ENCODE measurements around the gene CSMD2.

CSMD2 gene

DNA sequence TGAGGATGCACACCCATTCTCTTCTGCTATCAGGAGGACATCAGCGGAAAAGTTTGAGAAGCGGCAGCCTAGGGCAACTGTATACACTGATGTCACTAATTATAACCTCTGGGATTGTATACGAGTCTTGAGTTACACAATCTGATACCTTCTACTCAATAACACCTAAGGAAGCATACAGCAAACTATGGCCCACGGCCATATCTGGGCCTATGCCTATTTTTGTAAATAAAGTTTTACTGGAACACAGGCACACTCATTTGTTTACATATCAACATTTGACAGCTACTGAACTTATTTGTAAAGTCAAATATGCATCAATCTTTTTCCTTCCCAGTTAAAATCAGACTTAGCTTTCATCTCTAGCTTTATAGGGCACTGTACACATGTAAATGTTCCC lies 505.4 kb downstream of the CSMD2 start:
- no peak for DNase-seq

- no peak for DNase-seq
These were observed 507.2 kb downstream of the CSMD2 start for GRCh38 chr1:33657833-33658232.

- peak; percentile 6 for DNase-seq
These were observed 508.5 kb downstream of the CSMD2 start for GRCh38 chr1:33656467-33657005.

GRCh38 chr1:33655496-33655895 lies 509.5 kb downstream of the CSMD2 start:
- no peak for DNase-seq

DNA sequence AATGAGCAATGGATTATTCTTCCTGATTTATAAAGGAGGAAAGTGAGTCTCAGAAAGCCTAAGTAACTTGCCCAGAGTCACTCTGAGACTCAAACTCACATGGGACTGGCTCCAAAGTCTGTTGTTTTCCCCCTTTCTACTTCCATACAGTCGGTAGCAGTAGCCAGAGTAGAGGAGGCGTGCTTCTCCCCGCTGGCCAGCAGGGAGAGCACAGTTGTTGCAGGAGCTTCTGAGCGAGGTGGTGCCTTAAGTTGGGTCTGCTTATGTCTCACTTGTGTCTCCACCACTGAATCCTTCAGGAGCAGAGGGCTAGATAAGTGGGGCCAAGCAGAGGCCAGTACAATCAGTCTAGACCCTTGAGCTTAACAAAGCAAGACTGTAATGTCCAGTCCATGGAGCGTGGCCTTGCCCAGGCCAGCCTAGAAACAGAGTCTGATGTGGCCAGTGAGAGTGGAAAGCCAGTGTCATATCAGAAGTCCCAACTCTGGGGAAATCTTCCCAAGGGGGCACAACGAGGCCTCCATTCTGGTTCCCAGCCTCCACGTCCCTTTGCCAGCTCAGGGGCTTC lies 510.7 kb downstream of the CSMD2 start:
- DNase-seq = peak; percentile 3

DNA sequence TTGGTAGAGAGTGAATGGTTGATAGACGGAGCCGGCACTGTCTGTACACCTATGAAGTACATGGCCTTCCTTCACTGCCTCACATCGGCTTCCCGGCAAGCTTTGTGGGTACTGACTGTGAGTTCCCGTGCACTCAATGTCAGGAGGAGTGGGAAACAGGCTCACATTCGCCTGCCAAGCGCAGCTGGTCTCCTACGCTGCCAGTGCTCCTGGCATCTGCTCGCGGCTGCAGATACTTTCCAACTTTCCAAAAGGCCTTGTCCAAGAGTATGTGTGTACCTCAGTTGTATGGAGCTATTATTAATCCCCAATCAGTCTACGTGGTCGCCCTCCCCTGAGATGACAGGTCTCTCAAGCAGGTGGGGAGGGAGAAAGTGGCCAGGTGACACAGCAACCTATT lies 511.8 kb downstream of the CSMD2 start:
- DNase-seq = no peak

DNA sequence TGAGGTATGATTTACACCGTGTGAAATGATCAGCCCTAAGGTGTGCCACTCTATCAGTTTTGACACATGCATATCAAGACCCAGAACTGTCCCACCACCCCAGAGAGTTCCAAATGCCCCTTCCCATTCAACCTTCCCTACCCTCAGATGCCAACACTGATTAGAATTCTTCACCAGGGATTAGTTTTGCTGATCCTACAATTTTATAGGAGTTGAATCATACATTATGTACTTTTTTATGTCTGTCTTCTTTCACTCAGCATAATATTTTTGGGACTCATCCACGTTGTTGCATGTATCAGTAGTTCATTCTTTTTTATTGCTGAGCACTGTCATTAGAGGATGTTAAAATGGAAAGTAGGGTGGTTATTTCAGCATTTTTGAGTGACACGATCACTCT lies 514.3 kb downstream of the CSMD2 start:
- no peak for DNase-seq

DNA sequence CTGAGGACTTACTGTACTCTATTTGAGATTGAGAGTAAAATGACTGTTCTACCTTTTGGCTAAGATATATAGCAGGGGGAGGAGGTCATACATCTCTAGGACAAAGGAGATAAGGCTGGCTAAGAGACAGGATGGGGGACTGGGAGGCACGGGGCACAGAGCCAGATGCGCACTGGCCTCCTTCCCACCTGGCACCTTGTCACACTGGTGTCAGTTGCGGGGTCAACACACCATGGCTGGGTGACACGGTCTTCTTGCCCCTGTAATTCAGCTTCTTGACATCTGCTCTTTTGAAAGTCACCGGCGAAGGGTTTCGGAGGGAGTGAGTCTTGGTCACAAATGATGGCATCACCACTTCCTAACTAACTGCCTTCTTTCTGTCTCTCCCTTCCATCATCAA lies 515.3 kb downstream of the CSMD2 start:
- no peak for DNase-seq

DNA sequence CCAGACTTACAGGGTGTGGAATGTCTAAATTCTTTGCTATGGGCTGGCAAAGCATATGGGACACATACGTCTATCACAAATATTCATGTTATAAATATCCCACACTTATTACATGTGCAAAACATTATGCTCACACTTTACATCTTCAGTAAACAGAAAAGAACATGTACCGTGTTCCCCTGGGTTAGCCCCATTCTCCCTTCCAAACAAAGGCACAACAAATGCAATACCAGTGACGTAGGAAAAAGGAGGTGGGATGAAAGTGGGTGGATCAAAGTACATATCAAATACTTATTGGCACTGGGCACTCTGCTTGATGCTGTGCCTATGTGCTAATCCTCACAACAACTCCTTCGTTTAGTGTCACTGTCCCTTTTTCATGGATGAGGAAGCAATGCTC lies 521.8 kb downstream of the CSMD2 start:
- DNase-seq = no peak

DNA sequence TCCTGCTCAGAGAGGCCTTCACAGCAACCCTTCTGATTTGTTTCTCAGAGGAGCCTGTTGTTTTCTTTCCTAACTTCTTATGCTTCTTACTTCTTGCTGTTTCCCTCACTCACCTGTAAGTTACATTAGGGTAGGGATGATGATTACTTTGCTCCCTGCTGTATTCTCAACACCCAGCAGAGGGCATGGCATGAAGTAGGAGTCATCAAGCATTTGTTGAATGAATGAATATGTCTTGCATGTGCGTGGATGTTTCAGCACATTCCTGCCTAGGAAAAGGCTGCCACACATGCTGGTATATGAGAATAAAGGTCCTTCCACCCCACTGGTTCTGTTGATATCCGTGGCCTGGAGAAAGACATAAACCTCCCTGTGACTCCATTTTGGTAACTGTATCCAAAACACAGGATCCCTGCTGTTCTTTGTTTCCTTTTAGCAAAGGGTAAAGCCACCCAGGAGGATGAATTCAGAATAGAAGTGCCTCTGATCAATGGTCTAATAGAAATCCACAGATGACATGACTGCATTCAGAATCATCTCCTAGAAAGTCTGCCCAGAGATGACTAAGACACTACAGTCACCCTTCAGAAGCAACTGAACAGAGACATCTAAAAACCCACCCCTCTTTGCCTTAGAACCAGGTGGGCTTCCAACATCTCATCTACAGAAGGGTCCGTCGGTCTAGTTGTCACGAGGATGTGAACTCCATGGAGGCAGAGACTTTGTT lies 523.8 kb downstream of the CSMD2 start:
- no peak for DNase-seq

GRCh38 chr1:33640114-33640660 lies 524.8 kb downstream of the CSMD2 start:
- DNase-seq = no peak

DNA sequence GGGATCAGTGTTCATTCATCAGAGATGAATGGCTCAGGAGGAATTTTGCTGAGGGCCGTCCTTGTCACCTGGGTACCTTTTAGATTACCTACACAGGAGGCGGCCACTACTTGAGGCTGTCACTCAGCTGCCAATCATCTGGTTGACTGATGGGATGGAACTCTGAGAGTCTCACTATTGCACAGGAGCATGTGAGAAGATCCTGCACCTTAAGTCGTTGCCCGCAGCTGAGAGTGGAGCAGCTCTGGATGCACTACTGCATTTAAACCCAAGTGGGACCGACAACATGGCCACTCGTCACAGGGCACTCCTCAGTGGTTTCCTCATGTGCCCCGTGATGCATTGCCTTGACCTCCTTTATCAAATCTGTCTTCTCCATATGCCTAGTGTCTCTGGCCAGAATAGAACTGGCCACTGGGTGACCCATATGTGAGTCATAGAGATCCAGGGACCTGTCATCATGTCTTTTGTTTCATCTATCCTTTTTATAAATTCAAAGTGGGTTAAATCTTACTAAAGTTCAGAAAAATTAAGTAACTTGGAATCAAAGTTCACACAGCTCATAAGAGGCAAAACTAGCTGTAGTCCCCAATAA lies 527.1 kb downstream of the CSMD2 start:
- no peak for DNase-seq

DNA sequence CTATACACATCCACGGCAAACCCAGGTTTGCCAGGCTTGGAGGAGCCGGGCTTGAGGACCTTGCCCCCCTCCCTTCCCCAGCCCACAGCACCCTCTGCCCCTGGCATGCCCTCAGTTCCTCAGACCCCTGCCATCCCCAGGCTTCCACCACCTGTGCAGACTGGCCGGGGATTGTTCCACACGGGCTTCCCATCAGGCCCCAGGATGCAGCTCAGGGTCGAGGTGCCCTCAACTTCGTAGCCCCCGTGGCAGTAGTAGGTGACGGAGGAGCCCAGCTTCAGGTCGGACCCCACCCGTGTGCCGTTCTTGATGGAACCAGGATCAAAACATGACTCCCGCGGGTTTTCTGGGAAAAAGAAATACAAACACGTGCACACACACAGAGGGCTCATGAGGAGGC lies 528.8 kb downstream of the CSMD2 start:
- no peak for DNase-seq

DNA sequence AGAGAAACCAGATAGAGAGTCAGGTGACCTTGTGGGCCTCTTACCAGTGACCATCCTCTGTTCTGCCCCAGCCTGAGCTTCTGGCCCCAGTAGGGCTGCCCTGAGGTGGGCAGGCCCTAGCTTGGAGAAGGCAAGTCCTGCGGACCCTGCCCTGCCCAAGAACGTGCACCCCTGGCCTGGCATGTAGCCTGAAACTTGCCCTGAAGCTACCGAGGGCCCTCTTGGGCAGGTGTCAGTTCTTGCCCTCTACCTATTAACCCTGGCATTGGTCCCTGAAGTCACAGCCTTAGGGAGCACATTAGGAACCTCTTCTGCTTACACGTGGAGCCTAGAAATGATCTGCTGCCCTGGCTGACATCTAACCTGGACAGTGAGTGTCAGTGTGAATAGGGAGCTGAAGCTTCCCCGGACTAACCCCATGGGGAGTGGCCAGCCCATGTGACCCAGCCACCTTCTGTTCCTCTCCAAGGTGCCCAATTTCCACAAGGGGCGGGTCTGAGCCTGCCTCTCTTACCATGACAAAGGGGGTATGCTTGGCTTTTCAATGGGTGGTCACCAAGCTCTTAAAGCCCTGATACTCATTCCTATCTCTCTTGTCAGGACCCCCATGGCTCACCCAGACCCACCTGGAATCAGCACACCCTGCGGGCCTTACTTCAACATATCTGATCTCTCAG lies 529.6 kb downstream of the CSMD2 start:
- no peak for DNase-seq

GRCh38 chr1:33634806-33635205 lies 530.2 kb downstream of the CSMD2 start:
- DNase-seq = peak; percentile 23

GRCh38 chr1:33634143-33634542 lies 530.9 kb downstream of the CSMD2 start:
- no peak for DNase-seq

DNA sequence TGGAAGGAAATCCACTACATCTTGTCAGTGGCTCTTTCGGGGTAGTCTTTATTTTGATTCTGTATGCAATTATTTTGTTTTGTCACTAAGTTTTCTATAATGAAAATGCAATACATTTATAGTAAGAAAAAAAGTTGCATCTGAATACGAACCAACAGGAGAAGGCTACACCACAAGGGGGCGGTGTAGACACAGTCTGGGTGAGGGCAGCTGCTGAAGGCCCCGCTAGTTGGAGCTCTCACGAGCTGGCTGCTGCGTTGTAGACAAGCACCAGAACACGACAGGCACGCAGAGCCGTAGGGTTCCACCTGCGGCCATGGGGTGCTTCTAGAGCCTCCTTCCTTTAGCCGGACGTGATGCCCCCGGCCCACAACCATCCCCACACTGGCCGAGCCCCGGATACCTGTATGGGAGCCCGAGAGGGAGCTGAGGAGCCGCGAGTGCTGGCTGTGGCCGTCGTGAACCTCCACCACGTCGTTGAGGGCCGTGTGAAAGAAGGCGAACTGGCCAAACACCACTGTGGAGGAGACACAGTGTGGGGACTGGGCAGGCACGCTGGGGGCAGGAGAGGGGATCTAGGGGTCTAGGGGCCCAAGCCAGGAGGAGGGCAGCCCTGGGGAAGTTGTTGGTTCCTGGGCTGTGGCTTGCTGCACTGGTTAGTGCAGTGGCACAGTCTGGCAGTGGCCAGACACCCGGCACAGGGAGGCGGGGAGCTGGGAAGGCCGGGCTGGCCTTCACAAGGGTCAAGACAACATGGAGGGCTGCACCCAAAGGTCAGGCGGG lies 531.8 kb downstream of the CSMD2 start:
- peak; percentile 89 for DNase-seq

- no peak for DNase-seq
These were observed 534.3 kb downstream of the CSMD2 start for GRCh38 chr1:33630686-33631085.

GRCh38 chr1:33626801-33627200 lies 538.2 kb downstream of the CSMD2 start:
- DNase-seq = no peak

DNA sequence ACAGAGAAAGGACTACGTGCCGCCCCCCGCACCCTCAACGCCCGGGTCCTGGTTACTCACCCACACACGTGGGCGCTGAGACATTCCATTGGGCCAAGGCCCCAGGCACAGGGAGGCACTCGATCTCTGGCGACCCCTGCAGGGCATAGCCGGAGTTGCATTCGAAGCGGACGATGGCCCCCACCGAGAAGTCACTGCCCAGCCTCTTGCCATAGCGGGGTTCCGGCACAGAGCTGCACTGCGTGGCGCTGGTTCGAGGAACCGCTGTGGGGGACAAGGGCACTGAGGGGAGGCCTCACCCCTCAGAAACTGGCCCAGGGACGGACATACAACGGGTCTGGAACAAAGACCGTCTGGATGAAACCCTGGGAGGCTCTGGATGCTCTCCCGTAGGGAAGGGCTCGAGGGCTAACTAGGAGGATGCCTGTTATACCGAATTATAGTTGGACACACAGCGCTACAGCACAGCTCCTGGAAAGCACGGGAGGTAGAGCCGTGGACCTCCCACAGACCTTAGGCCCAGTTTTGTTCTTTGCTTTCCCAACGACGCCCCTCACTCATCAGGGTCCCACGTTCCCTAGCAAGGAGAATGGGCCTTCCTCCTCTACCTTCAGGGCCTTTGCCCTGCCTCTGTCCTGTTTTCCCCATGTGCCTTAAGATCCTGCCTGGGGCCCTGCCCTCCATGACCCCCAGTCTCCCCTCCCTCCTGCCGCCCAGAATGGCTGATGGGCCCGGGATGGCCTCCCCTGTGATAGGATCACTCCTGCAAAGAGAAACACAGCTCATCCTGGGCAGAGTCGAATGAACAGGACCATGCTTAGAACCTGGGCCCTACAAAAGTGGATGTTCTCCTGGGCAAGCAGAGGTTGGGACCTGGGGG lies 539.8 kb downstream of the CSMD2 start:
- no peak for DNase-seq

DNA sequence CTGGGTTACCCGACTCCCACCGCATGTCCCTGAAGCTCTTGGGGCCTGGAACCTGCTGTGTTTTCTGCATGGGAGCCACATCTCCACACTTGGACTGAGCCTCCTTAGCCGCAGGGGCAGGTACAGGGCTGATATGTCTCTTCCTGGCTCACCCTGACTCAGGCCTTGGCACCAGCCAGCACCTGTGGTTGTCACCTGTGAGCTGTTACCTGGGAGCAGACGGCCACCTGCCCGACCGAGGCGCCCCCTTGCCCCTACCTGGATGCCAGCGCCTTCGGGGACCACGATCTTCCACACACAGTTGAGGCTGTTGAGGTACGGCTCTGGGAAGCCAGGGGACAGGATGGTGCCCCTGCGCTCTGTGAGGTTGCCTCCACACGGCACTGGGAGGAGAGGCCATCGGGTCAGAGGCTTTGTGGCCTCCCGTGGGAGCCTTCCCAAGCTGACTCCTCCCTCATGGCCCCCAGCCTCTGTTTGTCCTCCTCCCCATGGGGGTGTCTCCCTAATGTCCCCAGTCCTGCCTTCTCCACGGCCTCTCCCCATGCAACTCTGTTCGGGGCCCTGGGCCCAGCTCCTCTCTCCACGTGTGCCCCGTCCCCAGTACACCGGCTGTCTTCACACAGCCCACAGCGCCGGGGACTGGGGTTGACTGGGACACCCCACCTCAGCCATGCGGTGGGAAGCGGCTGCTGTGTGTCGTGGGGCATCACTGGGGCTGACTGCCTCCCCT lies 540.6 kb downstream of the CSMD2 start:
- no peak for DNase-seq

All from OCI-M1 (cell line).